HG03280 (cell line): ENCODE data around the gene UGT1A9.

ENCODE experiments used
- ATAC-seq: cut with Tn5 transposase; IDR thresholded peaks from one replicate; pipeline ENCODE4 v1.9.1; 2021; ENCODE audit warnings: mild to moderate bottlenecking, moderate library complexity; ENCODE audit not compliant: unreplicated experiment

Gene UGT1A9

GRCh38 chr2:233814056-233814835 lies 142.5 kb downstream of the UGT1A9 start:
- no peak for ATAC-seq

GRCh38 chr2:233815861-233816260 lies 144.2 kb downstream of the UGT1A9 start:
- ATAC-seq, result no peak

GRCh38 chr2:233816334-233816733 lies 144.6 kb downstream of the UGT1A9 start:
- no peak for ATAC-seq

- ATAC-seq, result no peak
Measured at GRCh38 chr2:233816771-233817170, 145.1 kb downstream of the UGT1A9 start.

GRCh38 chr2:233817361-233817911 lies 145.7 kb downstream of the UGT1A9 start:
- ATAC-seq, result no peak

GRCh38 chr2:233817995-233818638 lies 146.4 kb downstream of the UGT1A9 start:
- no peak for ATAC-seq

- ATAC-seq, result no peak
Measured at GRCh38 chr2:233818639-233819621, 147.2 kb downstream of the UGT1A9 start.

- no peak for ATAC-seq
Measured at GRCh38 chr2:233819884-233820773, 148.4 kb downstream of the UGT1A9 start.

- ATAC-seq, result no peak
Measured at GRCh38 chr2:233820774-233821105, 149.0 kb downstream of the UGT1A9 start.

GRCh38 chr2:233821196-233821595 lies 149.5 kb downstream of the UGT1A9 start:
- ATAC-seq, result no peak

- ATAC-seq, result no peak
Measured at GRCh38 chr2:233821709-233822100, 150.0 kb downstream of the UGT1A9 start.

- no peak for ATAC-seq
Measured at GRCh38 chr2:233822101-233822771, 150.5 kb downstream of the UGT1A9 start.
